Sigmoid colon (tissue), 7 donors: ENCODE measurements around the gene CDC42BPA. TPM values are rescaled to one million over a fixed set of nuclear protein-coding genes. Genes with fewer than 3 reads are reported as not detected.
"Not testable (repeated sequence)": the region's sequence is repeated elsewhere in the genome, so short reads cannot be mapped to it uniquely, and the experiment has no call there.

Experiments used
- DNase-seq: peaks from one replicate; pipeline ENCODE4 v3.0.0-alpha.2; 2019
- H3K27ac ChIP-seq, 4 donors: fragments of 200-600 bp; sonication (generic); one replicate each; pipeline ENCODE4 v1.5.1; 2016 to 2019; ENCODE audit warnings: mild to moderate bottlenecking in 1 of 4
- H3K27me3 ChIP-seq, 3 donors: fragments of 200-600 bp; sonication (generic); one replicate each; pipeline ENCODE4 v1.5.1; 2019; ENCODE audit warnings: mild to moderate bottlenecking in 1 of 3
- H3K36me3 ChIP-seq, 4 donors: fragments of 200-600 bp; sonication (generic); one replicate each; pipeline ENCODE4 v1.5.1; 2016 to 2019
- H3K4me1 ChIP-seq, 4 donors: fragments of 200-600 bp; sonication (generic); one replicate each; pipeline ENCODE4 v1.5.1; 2017 to 2019
- H3K4me3 ChIP-seq, 4 donors: fragments of 200-600 bp; sonication (generic); one replicate each; pipeline ENCODE4 v1.5.1; 2017 to 2019; ENCODE audit warnings: mild to moderate bottlenecking in 2 of 4, moderate library complexity in 1 of 4
- H3K9me3 ChIP-seq, 4 donors: fragments of 200-600 bp in 3 of 4; sonication (generic) in 3 of 4; one replicate each; pipeline versions ENCODE4 v1.5.1 to v1.6.1; 2013 to 2019
- EP300 ChIP-seq, 4 donors: sonication (generic); formaldehyde crosslinking; IDR thresholded peaks; one replicate each; pipeline ENCODE4 v1.6.1; 2017; ENCODE audit warnings: antibody characterized with exemption in 4 of 4
- POLR2A ChIP-seq, 2 donors: fragments of 450-650 bp; IDR thresholded peaks; one replicate each; pipeline ENCODE4 v1.6.1; 2016; ENCODE audit warnings: antibody characterized with exemption in 2 of 2, mild to moderate bottlenecking in 2 of 2, moderate library complexity in 2 of 2
- POLR2AphosphoS5 ChIP-seq, 4 donors: sonication (generic); formaldehyde crosslinking; IDR thresholded peaks; one replicate each; pipeline ENCODE4 v1.6.1; 2017; ENCODE audit warnings: antibody characterized with exemption in 4 of 4
- WGBS, 2 donors: extraction: QIAGEN DNeasy Blood & Tissue Kit; methylation state at CpG; one replicate each; pipeline ENCODE4 v1.1.7; 2013; 5-methylcytosine and 5-hydroxymethylcytosine counted together
- intact Hi-C: fragments of 100-400 bp; cut with DNase I; formaldehyde crosslinking; loops from one replicate; pipeline ENCODE4 v1.15.1; 2023
- polyA plus RNA-seq, 3 donors: library from polyadenylated mRNA; stranded (reverse); fragments of 200-250 nt; gene quantifications; one replicate each; pipeline ENCODE4 v1.2.3, GENCODE V29; 2013
- total RNA-seq, 4 donors: library from RNA; depleted of rRNA; stranded (reverse); fragments of >200 nt; gene quantifications; one replicate each; pipeline ENCODE4 v1.1.0, GENCODE V29; 2016
- TF ChIP-seq, protein P1 (sequence below), 4 experiments: fragments of 450-650 bp in 3 of 4; fragments of 200-600 bp in 1 of 4; IDR thresholded peaks; one replicate each; pipeline ENCODE4 v1.5.1; 2016 to 2019; ENCODE audit warnings: antibody characterized with exemption in 4 of 4, mild to moderate bottlenecking in 3 of 4, moderate library complexity in 2 of 4
- donor health status: healthy with polysubstance abuse.
- donor health status: Bipolar disorder and iron deficiency.
- donor health status: healthy.

Gene CDC42BPA
- total and polyA plus RNA-seq, 7 donors: 8.4 to 93.6 (median 60.8) TPM

DNA sequence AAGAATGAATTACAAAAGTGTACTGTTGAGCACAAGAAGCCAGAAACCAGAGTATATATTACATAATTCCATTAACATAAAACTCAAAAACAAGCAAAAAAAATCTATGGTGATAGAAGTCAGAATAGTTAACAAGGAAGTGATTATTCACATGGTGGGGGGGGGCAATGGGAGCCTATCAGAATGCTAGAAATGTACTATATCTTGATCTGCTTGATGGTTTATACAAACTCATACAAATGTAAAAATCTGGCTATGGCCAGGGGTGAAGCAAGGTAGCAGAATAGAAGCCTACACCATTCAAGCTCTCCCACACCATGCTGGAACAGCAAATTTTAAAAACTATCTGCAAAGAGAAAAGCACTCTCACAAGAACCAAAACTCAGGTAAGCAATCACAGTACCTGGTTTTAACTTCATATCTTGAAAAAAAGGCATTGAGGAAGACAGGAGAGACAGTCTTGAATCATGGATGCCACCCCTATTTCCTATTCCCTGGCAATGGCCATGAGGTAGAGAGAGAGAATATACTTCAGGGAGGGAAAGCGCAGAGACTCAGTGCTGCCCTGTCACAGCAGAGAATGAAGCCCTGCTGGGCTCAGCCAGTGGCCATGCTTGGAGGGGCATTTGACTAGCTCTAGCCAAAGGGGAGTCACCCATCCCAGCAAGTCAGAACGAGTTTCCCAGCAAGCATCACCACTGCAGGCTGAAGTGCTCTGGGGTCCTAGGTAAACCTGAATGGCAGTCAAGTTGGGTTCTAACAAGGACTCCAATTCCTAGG is 73.8 kb downstream of the CDC42BPA start:
- Histone ChIP-seq H3K4me3 (no peak overlapping the region), H3K27ac (no peak overlapping the region), H3K27me3 (no peaks in the 10 kb centered on the region), H3K4me1 (peaks cover 0 to 27% (median 20%) of the 10 kb centered on the region in 4 donors), H3K9me3 (no peaks in the 10 kb centered on the region), H3K36me3 (no peaks in the 10 kb centered on the region)
- TF ChIP-seq, protein P1, sequence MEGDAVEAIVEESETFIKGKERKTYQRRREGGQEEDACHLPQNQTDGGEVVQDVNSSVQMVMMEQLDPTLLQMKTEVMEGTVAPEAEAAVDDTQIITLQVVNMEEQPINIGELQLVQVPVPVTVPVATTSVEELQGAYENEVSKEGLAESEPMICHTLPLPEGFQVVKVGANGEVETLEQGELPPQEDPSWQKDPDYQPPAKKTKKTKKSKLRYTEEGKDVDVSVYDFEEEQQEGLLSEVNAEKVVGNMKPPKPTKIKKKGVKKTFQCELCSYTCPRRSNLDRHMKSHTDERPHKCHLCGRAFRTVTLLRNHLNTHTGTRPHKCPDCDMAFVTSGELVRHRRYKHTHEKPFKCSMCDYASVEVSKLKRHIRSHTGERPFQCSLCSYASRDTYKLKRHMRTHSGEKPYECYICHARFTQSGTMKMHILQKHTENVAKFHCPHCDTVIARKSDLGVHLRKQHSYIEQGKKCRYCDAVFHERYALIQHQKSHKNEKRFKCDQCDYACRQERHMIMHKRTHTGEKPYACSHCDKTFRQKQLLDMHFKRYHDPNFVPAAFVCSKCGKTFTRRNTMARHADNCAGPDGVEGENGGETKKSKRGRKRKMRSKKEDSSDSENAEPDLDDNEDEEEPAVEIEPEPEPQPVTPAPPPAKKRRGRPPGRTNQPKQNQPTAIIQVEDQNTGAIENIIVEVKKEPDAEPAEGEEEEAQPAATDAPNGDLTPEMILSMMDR (IDR thresholded peaks at IDR 0.05): no peak
- no peak for TF ChIP-seq POLR2A (IDR thresholded peaks at IDR 0.05)
- TF ChIP-seq POLR2AphosphoS5 (IDR thresholded peaks at IDR 0.05): no peak
- TF ChIP-seq EP300 (IDR thresholded peaks at IDR 0.05): no peak
- DNase-seq: no peak
- intact Hi-C loops: no loop called here
- WGBS, 2 donors: 92 to 94% methylated on average over 2 of the region's 2 CpGs

DNA sequence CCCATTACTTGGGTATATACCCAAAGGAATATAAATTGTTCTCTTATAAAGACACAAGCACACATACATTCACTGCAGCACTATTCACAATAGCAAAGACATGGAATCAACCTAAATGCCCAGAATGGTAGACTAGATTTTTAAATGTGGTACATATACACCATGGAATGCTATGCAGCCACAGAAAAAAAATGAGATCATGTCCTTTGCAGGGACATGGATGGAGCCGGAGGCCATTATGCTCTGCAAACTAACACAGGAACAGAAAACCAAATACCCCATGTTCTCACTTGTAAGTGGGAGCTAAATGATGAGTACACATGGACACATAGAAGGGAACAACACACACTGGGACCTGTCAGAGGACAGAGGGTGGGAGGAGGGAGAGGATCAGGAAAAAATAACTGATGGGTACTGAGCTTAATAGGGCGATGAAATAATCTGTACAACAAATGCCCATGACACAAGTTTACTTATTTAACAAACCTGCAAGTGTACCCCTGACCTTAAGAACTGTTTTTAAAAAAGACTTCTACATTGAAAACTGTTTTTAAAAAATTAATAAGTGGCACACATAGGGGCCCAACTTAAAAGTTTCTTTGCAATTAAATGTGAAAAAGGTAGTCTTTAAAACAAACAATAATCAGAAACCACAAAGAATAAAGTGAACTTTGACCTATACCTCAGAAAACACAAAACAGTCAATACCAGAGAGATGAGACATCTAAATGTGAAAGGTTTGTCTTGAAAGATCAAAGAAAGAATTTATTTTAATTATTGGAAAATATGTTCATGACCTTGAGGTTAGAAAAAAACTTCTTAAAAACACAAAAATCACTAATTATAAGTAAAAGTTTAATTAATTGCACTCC is 75.2 kb downstream of the CDC42BPA start:
- Histone ChIP-seq H3K36me3 (no peaks in the 10 kb centered on the region), H3K27me3 (no peaks in the 10 kb centered on the region), H3K27ac (no peak overlapping the region), H3K9me3 (no peaks in the 10 kb centered on the region), H3K4me3 (no peak overlapping the region), H3K4me1 (peaks cover 0 to 38% (median 23%) of the 10 kb centered on the region in 4 donors)
- TF ChIP-seq, protein P1 (IDR thresholded peaks at IDR 0.05): no peak
- TF ChIP-seq POLR2AphosphoS5 (IDR thresholded peaks at IDR 0.05) (no peak), POLR2A (IDR thresholded peaks at IDR 0.05) (no peak), EP300 (IDR thresholded peaks at IDR 0.05) (no peak)
- WGBS, 2 donors: 90% methylated on average over 2 of the region's 2 CpGs
- DNase-seq: no peak
- intact Hi-C loops: no loop called here

DNA sequence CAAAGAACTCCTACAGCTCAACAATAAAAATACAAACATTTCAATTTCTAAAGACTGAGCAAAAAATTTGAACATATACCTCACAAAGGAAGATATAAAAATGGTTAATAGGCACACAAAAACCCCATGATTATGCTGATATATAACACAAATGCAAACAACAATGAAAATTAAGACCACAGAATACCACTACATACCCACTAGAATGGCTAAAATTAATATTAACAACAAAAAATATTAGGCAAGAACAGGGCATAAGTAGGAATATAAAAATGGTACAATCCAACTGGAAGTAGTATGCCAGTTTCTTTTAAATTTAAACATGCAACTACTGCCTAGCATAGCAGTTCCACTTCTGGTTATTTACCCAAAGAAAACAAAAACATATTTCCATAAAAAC is 77.3 kb downstream of the CDC42BPA start:
- Histone ChIP-seq H3K36me3 (no peaks in the 10 kb centered on the region), H3K27me3 (no peaks in the 10 kb centered on the region), H3K4me1 (peaks cover 0 to 38% (median 23%) of the 10 kb centered on the region in 4 donors), H3K4me3 (no peak overlapping the region), H3K27ac (no peak overlapping the region), H3K9me3 (no peaks in the 10 kb centered on the region)
- TF ChIP-seq EP300 (IDR thresholded peaks at IDR 0.05): no peak
- intact Hi-C loops: no loop called here
- DNase-seq: no peak

DNA sequence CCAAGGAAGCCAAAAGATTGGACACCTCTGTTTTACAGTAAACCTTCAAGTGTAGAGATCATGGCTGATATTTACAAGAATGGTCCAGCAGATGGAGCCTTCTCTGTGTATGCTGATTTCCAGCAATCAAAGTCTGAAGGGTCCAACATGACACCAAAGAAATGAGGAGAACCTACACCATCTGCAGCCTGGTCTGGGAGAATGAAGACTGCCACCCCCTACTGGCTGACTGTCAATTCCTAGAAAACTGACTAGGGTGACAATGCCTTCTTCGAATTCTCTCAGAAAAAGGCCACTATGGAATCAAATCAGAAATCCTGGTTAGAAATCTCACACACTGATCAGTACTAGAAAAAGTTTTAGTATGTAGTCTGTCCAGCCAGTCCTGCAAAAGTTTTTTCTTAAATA is 83.3 kb downstream of the CDC42BPA start:
- no peak for DNase-seq
- Histone ChIP-seq H3K4me3 (no peak overlapping the region), H3K4me1 (peaks cover 0 to 17% (median 10%) of the 10 kb centered on the region in 4 donors), H3K27me3 (no peaks in the 10 kb centered on the region), H3K9me3 (no peaks in the 10 kb centered on the region), H3K27ac (no peak overlapping the region), H3K36me3 (no peaks in the 10 kb centered on the region)
- TF ChIP-seq, protein P1 (IDR thresholded peaks at IDR 0.05): peak in 3 of 4 experiments; percentile 20 to 39 (median 21)
- no peak for TF ChIP-seq POLR2AphosphoS5 (IDR thresholded peaks at IDR 0.05)
- no peak for TF ChIP-seq POLR2A (IDR thresholded peaks at IDR 0.05)
- intact Hi-C loops: loop anchor here (5.0 kb wide), 1 partner anchor 202 kb away; no protein-coding TSS in a partner anchor
- WGBS, 2 donors: 73 to 81% methylated on average over 1 of the region's 1 CpG

DNA sequence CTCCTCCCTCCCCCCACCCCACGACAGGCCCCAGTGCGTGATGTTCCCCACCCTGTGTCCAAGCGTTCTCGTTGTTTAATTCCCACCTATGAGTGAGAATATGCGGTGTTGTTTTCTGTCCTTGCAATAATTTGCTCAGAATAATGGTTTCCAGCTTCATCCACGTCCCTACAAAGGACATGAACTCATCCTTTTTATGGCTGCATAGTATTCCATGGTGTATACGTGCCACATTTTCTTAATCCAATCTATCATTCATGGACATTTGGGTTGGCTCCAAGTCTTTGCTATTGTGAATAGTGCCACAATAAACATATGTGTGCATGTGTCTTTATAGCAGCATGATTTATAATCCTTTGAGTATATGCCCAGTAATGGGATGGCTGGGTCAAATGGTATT is 87.2 kb downstream of the CDC42BPA start:
- WGBS, 2 donors: 77 to 96% methylated on average over 7 of the region's 7 CpGs
- H3K27ac ChIP-seq, H3K27me3 ChIP-seq, H3K4me3 ChIP-seq, H3K36me3 ChIP-seq, H3K9me3 ChIP-seq, DNase-seq, intact Hi-C loops: not testable (repeated sequence)
- peaks cover 0 to 13% (median 3%) of the 10 kb centered on the region in 4 donors for H3K4me1 ChIP-seq
